ENCODE results near the gene TSKS. TPM values are rescaled to one million over a fixed set of nuclear protein-coding genes. Genes with fewer than 3 reads are reported as not detected.
"Not testable (repeated sequence)": the region's sequence is repeated elsewhere in the genome, so short reads cannot be mapped to it uniquely, and the experiment has no call there.

The TSKS gene
- total RNA-seq, 1 donor from 2014 or later, result 3.3 TPM

DNA sequence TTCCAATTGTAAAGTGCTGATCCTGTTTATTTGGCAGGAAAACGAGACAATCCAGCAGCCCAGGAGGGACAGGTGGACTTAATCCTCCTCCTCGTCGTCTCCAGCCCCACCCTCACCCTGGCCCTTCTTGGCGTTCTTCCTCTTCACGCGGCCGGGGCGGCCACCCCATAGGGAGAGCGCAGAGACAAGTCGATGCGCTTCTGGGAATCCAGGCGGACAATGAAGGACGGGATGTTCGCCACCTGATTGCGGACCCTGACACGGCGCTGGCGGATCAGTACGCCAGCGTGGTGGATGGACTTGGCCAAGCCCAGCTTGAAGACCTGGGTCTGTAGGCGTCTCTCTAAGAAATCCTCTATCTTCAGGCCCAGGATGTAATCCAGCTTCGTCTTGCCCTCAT is 43.7 kb downstream of the TSKS start:
- intact Hi-C loops (cut with micrococcal nuclease), result not testable (repeated sequence)

GRCh38 chr19:49718991-49719390 is 44.1 kb downstream of the TSKS start:
- intact Hi-C loops (cut with micrococcal nuclease), result no loop called here

DNA sequence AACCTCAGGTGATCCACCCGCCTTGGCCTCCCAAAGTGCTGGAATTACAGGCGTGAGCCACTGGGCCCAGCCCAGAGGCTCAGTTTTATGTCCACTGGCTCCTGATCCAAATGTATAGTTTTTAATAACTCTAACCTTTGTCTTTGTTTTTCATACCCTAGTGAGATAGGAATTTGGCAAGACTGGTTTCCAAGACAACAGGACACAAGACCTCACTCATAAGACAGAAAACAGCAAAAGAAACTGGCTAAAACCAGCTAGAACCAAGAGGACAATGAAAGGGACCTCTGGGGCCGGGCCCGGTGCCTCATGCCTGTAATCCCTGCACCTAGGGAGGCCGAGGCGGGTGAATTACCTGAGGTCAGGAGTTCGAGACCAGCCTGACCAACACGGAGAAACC is 44.6 kb downstream of the TSKS start:
- intact Hi-C loops (cut with micrococcal nuclease), result no loop called here

GRCh38 chr19:49716154-49716553 is 47.0 kb downstream of the TSKS start:
- intact Hi-C loops (cut with micrococcal nuclease), result no loop called here

DNA sequence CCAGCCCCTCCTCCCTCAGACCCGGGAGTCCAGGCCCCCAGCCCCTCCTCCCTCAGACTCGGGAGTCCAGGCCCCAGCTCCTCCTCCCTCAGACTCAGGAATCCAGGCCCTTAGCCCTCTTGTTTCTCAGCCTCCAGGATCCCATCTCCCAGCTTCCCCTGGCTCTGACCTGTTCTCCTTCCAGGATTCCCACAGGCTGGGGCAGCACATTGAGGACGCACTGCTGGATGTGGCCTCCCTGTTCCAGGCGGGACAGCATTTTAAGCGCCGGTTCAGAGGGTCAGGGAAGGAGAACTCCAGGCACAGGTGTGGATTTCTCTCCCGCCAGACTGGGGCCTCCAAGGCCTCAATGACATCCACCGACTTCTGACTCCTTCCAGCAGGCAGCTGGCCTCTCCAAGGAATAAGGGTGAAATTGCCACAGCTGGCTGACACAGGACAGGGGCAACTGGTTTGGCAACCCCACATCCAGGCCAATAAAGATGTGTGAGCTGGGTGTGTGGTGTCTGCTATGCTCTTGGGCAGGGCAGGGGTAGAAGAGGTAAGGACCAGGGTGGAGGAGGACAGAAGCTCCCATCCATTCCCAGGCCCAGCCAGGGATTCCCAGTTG is 49.8 kb downstream of the TSKS start:
- intact Hi-C loops (cut with micrococcal nuclease), result no loop called here

GRCh38 chr19:49712397-49712859 is 50.7 kb downstream of the TSKS start:
- intact Hi-C loops (cut with micrococcal nuclease), result no loop called here

DNA sequence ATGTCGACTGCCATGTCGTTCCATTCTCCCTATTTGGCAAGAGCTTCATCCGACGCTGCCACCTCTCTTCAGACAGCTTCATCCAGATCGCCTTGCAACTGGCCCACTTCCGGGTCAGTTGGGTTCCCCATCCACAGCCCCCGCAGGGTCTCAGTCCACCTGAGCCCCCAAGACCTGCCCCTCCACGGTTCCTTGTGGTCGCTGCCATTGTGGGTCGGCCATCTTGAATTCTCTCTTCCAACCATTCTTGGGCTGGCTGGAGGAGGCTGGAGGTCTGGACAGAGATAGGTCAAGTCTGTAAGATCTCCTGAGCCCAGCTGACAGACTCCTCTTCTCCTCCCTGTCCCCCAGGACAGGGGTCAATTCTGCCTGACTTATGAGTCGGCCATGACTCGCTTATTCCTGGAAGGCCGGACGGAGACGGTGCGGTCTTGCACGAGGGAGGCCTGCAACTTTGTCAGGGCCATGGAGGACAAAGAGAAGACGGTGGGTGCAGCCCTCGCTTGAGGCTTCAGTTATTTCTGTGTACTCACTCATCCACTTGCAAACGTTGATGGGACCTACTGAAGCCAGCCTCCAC is 52.6 kb downstream of the TSKS start:
- intact Hi-C loops (cut with micrococcal nuclease), result no loop called here

DNA sequence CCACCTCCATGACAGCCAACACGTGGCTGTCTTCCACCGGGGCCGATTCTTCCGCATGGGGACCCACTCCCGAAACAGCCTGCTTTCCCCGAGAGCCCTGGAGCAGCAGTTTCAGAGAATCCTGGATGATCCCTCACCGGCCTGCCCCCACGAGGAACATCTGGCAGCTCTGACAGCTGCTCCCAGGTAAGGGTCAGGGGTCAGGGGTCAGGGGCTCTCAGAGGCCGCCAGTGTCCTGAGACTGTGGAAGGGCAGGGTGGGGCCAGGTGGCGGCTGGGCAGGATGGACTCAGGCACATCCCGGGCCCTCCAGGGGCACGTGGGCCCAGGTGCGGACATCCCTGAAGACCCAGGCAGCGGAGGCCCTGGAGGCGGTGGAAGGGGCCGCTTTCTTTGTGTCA is 57.2 kb downstream of the TSKS start:
- intact Hi-C loops (cut with micrococcal nuclease), result no loop called here

DNA sequence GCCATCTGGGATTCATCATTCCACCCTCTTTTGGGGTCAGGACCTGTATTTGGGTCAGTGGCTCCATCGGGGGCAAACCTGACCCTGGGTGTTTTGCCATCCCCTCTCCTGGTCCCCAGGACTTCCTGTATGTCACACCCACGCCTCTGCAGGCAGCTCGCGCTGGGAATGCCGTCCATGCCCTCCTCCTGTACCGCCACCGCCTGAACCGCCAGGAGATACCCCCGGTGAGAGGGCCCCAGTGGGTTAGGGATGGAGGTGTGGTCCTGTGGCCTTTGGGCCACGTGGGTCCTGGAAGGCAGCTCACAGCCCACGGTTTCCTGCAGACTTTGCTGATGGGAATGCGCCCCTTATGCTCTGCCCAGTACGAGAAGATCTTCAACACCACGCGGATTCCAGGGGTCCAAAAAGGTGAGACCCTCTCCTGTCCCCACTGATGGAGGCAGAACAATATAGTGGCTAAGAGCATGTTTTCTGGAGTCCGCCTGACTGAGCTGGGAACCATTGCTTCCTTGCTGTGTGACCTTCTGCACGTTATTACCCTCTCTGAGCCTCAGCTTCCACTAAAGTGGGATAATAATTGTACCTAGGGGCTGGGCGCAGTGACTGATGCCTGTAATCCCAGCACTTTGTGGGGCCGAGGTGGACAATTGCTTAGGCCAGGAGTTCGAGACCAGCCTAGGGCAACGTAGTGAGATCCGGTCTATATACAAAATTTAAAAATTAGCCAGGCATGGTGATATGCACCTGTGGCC is 58.0 kb downstream of the TSKS start:
- intact Hi-C loops (cut with micrococcal nuclease), result no loop called here

DNA sequence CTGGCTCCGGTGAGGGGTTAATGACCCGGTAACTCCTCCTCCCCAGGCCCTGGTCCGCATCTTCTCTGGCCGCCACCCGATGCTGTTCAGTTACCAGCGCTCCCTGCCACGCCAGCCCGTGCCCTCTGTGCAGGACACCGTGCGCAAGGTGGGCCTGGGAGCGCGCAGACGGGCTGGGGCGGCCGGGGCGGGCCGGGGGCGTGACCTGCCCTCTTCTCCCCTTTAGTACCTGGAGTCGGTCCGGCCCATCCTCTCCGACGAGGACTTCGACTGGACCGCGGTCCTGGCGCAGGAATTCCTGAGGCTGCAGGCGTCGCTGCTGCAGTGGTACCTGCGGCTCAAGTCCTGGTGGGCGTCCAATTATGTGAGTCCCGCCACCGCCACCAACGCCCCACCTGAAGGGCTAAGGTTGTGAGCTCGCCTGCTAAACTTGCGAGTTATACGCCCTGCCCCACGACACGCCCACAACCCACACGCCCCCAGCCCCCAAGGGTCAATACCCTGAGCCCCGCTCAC is 61.8 kb downstream of the TSKS start:
- intact Hi-C loops (cut with micrococcal nuclease), result no loop called here

- intact Hi-C loops (cut with micrococcal nuclease), result no loop called here
Observed at GRCh38 chr19:49700563-49700962, 62.5 kb downstream of the TSKS start.

DNA sequence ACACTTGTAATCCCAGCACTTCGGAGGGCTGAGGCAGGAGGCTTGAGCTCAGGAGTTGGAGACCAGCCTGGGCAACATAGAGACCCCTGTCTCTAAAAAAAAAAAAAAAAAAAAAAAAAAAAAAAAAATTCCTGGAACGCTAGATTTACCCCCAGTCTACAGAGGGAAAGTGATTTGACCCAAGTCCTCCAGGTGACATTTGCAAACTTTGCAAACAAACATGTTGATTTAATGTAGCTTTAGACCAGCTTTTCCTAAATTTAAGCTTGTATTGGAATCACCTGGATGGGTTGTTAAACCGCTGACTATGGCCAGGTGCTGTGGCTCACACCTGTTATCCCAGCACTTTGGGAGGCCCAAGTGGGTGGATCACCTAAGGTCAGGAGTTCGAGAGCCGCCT is 63.7 kb downstream of the TSKS start:
- intact Hi-C loops (cut with micrococcal nuclease), result no loop called here

DNA sequence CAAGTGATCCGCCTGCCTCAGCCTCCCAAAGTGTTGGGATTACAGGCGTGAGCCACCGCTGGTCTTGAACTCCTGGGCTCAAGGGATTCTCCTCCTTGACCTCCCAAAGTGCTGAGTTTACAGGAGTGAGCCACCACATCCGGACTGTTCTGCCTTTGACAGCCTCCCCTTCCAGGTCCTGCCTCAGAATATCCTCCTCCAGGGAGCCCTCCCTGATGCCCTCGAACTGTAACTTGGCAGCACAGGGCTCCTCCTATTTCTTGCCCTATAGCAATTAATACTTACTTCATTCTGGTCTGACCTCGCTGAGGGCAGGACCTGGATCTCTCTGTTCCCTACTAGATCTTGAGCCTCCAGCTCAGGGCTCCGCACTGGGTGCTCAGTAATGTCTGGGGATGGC is 66.2 kb downstream of the TSKS start:
- intact Hi-C loops (cut with micrococcal nuclease), result no loop called here

DNA sequence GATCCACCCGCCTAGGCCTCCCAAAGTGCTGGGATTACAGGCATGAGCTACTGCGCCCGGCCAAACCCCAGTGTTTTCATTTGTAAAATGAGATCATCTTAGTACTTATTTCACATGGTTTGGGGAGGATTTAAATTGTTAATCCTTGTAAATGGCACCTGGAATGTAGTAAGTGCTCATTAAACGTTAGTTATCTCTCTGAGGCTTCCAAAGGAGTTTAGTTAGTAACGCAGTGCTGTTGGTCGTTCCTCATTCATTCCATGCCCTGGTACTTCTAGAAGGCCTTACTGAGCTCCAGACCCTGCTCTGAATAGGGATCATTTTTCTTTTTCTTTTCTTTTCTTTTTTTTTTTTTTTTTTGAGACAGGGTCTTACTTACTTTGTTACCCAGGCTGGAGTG is 67.0 kb downstream of the TSKS start:
- intact Hi-C loops (cut with micrococcal nuclease), result no loop called here

- intact Hi-C loops (cut with micrococcal nuclease), result no loop called here
Observed at GRCh38 chr19:49692147-49692506, 71.0 kb downstream of the TSKS start.

DNA sequence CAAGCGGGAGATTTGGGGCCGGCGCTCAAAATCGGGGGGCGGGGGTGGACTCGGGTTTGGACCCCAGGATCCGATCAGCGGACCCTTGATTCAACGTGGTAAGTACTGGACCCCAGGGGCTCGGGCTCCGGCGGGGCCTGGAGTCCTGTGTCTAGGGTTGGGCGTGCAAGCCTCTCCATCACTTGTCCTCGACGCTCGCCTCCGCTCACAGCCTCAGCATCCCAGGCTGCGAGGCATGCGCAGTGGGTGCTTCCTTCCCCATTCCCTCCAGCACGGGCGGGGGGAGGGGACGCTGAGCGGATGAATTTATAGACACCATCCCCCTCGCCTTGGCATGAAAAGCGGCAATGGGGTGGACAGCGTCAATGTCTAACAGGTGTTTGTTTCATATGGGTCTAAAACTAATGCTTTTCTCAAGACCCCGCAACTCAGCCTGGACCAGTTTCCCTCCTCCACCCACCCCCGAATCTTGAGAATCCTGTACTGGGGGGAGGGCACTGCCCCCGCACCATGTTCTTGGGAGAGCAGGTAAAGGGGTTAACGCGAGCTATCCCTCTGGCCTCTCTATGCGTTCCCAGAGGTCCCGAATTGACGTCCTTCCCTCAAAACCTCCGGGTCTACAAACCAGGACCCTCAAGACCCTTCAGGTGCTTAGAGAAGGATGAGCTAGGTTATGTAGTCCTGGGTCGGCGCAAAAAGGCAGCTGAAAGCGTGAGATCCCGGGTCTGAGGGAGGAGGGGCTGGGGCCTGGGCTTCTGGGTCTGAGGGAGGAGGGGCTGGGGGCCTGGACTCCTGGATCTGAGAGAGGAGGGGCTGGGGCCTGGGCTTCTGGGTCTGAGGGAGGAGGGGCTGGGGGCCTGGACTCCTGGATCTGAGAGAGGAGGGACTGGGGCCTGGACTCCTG is 71.6 kb downstream of the TSKS start:
- intact Hi-C loops (cut with micrococcal nuclease), result no loop called here

- intact Hi-C loops (cut with micrococcal nuclease), result no loop called here
Observed at GRCh38 chr19:49690656-49691242, 72.4 kb downstream of the TSKS start, which contains the start of gene CPT1C. CPT1C (plus strand) TSS chr19:49691116; CDS start chr19:49692253, 1,137 bp downstream.

- intact Hi-C loops (cut with micrococcal nuclease), result no loop called here
Observed at GRCh38 chr19:49690079-49690655, 72.9 kb downstream of the TSKS start.
